Rectal smooth muscle tissue (tissue), 1 donor: ENCODE results near the gene B3GAT2.

ENCODE experiments used
- H3K27ac ChIP-seq: one replicate; pipeline ENCODE4 v1.7.0; 2013; ENCODE audit warnings: low read depth, low read length, inconsistent platforms
- H3K27me3 ChIP-seq: one replicate; pipeline ENCODE4 v1.7.0; 2013; ENCODE audit warnings: low read length; ENCODE audit not compliant: control insufficient read depth, insufficient read depth
- H3K36me3 ChIP-seq: one replicate; pipeline ENCODE4 v1.7.0; 2013; ENCODE audit warnings: low read length; ENCODE audit not compliant: control insufficient read depth, insufficient read depth
- H3K4me1 ChIP-seq: one replicate; pipeline ENCODE4 v1.7.0; 2013; ENCODE audit warnings: low read length; ENCODE audit not compliant: control insufficient read depth, insufficient read depth
- H3K4me3 ChIP-seq: one replicate; pipeline ENCODE4 v1.7.0; 2013; ENCODE audit warnings: low read length
- H3K9ac ChIP-seq: one replicate; pipeline ENCODE4 v1.7.0; 2013; ENCODE audit warnings: low read length

B3GAT2 gene

DNA sequence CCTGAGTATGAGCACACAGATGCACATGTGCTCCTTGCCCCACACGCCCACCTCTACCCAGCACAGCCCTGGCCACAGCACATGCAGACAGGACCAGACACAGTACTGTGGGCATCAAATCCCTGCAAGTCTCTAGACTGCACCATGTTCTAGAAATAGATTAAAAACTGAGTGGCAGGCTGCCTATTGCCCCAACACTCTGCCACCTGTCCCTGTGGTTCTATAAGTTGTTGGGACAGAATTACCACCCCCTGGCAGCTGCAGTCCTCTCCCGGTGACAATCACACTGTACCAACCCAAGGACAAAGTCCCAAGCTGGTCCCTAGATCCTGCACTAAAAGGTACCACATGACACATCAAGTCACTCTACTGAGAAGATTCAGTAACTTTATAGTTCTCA is 70.2 kb downstream of the B3GAT2 start:
- Histone ChIP-seq H3K27ac (no peak overlapping the region), H3K4me1 (no peaks in the 10 kb centered on the region), H3K27me3 (no peaks in the 10 kb centered on the region), H3K4me3 (no peak overlapping the region), H3K36me3 (no peaks in the 10 kb centered on the region), H3K9ac (no peak overlapping the region)

DNA sequence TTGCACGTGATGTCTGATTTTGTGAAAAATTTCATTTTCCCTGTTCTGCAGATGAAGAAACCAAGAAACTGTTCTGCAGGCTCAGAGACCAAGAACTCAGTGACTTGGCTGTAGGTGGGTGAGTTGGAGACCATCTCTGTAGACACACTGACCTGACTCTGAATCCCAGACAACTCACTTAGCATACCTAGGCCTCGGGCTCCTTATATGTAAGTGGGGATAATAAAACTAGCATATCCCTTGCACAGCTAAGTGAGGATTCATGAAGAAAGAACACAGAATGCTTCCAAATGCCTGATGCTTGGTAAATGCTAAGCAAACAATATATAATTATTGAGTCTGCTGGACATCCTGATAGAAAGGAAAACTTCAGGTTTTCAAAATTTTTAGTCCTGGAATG is 70.8 kb downstream of the B3GAT2 start:
- H3K4me3 ChIP-seq: no peak overlapping the region
- H3K4me1 ChIP-seq: no peaks in the 10 kb centered on the region
- H3K27ac ChIP-seq: no peak overlapping the region
- no peaks in the 10 kb centered on the region for H3K27me3 ChIP-seq
- H3K36me3 ChIP-seq: no peaks in the 10 kb centered on the region
- no peak overlapping the region for H3K9ac ChIP-seq

GRCh38 chr6:70884074-70884983 is 72.5 kb downstream of the B3GAT2 start:
- H3K27me3 ChIP-seq: no peaks in the 10 kb centered on the region
- H3K36me3 ChIP-seq: no peaks in the 10 kb centered on the region
- H3K27ac ChIP-seq: no peak overlapping the region
- H3K9ac ChIP-seq: no peak overlapping the region
- no peak overlapping the region for H3K4me3 ChIP-seq
- H3K4me1 ChIP-seq: no peaks in the 10 kb centered on the region

- Histone ChIP-seq H3K27ac (no peak overlapping the region), H3K27me3 (no peaks in the 10 kb centered on the region), H3K36me3 (no peaks in the 10 kb centered on the region), H3K4me3 (no peak overlapping the region), H3K9ac (no peak overlapping the region), H3K4me1 (no peaks in the 10 kb centered on the region)
Observed at GRCh38 chr6:70879496-70879895, 77.4 kb downstream of the B3GAT2 start.

- Histone ChIP-seq H3K4me3 (no peak overlapping the region), H3K27me3 (no peaks in the 10 kb centered on the region), H3K36me3 (no peaks in the 10 kb centered on the region), H3K27ac (no peak overlapping the region), H3K4me1 (no peaks in the 10 kb centered on the region), H3K9ac (no peak overlapping the region)
Observed at GRCh38 chr6:70874181-70874913, 82.5 kb downstream of the B3GAT2 start.

GRCh38 chr6:70872469-70872868 is 84.4 kb downstream of the B3GAT2 start:
- Histone ChIP-seq H3K4me1 (no peaks in the 10 kb centered on the region), H3K27ac (no peak overlapping the region), H3K9ac (no peak overlapping the region), H3K36me3 (no peaks in the 10 kb centered on the region), H3K27me3 (no peaks in the 10 kb centered on the region), H3K4me3 (no peak overlapping the region)

DNA sequence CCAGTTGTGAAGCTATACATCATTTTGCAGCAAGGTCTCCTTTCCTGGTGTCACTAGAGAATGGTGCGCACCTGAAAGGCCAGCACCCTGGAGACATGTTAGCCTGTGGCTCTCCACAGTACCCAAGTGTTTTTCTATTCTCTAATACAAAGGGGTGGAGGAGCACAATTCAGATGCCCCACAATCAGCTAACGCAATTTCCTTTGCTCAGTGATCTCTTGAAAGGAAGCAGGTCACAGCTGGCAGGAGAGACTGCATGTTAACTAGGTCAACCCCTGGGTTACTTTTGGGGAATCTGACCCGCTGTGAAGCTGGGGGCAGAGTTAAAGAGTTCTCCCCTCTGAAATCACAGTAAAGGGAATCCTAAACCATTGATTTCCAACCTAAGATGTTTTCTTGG is 92.5 kb downstream of the B3GAT2 start:
- no peaks in the 10 kb centered on the region for H3K27me3 ChIP-seq
- no peak overlapping the region for H3K4me3 ChIP-seq
- H3K4me1 ChIP-seq: no peaks in the 10 kb centered on the region
- H3K36me3 ChIP-seq: no peaks in the 10 kb centered on the region
- no peak overlapping the region for H3K27ac ChIP-seq
- H3K9ac ChIP-seq: no peak overlapping the region

DNA sequence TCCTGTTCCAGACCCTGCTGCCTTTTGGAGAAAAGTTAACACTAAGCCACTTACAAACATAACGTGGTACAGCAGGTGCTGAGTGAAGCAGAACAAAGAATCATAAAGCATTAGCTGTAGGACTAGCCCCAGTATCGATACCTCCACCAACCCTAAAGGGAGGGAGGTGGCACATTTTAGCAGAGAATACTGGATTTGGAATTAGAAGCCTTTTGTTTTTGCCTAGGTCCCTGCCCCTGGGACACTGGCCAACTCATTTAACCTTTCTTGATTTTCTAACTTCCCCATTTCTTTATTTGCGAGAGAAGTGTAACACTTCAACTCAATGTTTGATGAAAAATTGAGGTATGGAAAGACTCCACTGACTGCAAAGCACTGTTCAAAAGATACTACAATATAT is 93.5 kb downstream of the B3GAT2 start:
- Histone ChIP-seq H3K4me3 (no peak overlapping the region), H3K4me1 (no peaks in the 10 kb centered on the region), H3K27me3 (no peaks in the 10 kb centered on the region), H3K36me3 (peaks cover under 1% of the 10 kb centered on the region), H3K9ac (no peak overlapping the region), H3K27ac (no peak overlapping the region)

DNA sequence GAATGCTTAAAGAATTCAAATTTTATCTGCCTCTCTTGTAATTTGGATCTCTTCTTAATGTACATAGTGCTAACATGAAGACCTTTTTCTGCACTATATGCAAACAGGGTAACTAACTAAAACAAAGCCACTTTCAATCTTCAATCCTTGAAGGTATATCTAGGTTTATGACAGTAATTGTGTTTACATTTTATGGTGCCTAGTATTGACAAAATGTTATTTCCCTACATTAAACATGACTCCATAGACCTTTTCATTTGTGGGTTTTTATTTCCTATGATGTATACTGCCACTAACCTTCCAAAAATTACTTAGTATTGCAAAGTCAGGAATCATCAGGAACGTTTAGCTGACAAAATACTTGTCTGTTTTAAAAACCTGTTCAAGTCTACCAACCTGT is 95.9 kb downstream of the B3GAT2 start:
- Histone ChIP-seq H3K36me3 (peaks cover 5% of the 10 kb centered on the region), H3K27ac (no peak overlapping the region), H3K9ac (no peak overlapping the region), H3K27me3 (no peaks in the 10 kb centered on the region), H3K4me3 (no peak overlapping the region), H3K4me1 (no peaks in the 10 kb centered on the region)

GRCh38 chr6:70860045-70860444 is 96.8 kb downstream of the B3GAT2 start:
- H3K27ac ChIP-seq: no peak overlapping the region
- H3K27me3 ChIP-seq: no peaks in the 10 kb centered on the region
- H3K9ac ChIP-seq: no peak overlapping the region
- H3K36me3 ChIP-seq: peaks cover 5% of the 10 kb centered on the region
- H3K4me3 ChIP-seq: no peak overlapping the region
- no peaks in the 10 kb centered on the region for H3K4me1 ChIP-seq

GRCh38 chr6:70857387-70858077 is 99.3 kb downstream of the B3GAT2 start:
- Histone ChIP-seq H3K4me3 (no peak overlapping the region), H3K9ac (no peak overlapping the region), H3K36me3 (peaks cover 5% of the 10 kb centered on the region), H3K4me1 (no peaks in the 10 kb centered on the region), H3K27me3 (no peaks in the 10 kb centered on the region), H3K27ac (no peak overlapping the region)

DNA sequence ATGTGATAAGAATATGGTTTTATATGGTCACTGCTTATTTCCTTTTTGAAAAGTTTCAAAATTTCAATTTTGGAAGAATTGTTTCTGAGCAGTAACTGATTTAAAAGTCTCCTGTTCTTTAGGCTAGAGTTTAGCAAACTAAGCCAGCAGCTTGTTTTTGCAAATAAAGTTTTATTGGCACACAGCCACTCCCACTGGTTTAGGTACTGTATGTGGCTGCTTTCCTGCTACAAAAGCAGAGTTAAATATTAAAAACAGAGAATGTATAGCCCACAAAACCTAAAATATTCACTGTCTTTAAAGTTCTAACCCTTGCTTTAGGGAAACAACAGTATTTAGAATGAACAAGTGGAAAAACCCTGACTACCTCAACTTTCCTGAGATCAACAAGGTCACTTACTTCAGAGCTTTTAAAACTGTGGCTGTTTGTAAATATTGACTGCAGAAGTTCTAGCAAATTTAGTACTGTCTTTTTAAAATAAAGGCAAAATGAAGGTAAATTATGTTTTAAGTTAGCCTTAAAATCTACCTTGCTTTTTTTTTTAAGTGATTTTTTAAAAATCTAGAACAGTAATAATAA is 104.1 kb downstream of the B3GAT2 start:
- peaks cover under 1% of the 10 kb centered on the region for H3K36me3 ChIP-seq
- no peaks in the 10 kb centered on the region for H3K4me1 ChIP-seq
- no peak overlapping the region for H3K9ac ChIP-seq
- H3K4me3 ChIP-seq: no peak overlapping the region
- no peaks in the 10 kb centered on the region for H3K27me3 ChIP-seq
- no peak overlapping the region for H3K27ac ChIP-seq
